GM19025 (cell line): ENCODE data around the gene ALDH3B1.

Experiments used
- ATAC-seq: cut with Tn5 transposase; IDR thresholded peaks from one replicate; pipeline ENCODE4 v1.9.1; 2021; ENCODE audit warnings: mild to moderate bottlenecking, low read depth, moderate library complexity; ENCODE audit not compliant: unreplicated experiment

Gene ALDH3B1

GRCh38 chr11:67996622-67997474 lies 13.3 kb upstream of the ALDH3B1 start:
- ATAC-seq: no peak

- no peak for ATAC-seq
These were observed 12.6 kb upstream of the ALDH3B1 start for GRCh38 chr11:67997475-67997921.

GRCh38 chr11:67998150-67999045 lies 11.7 kb upstream of the ALDH3B1 start:
- no peak for ATAC-seq

GRCh38 chr11:67999201-67999629 lies 10.9 kb upstream of the ALDH3B1 start:
- ATAC-seq: no peak

GRCh38 chr11:67999704-68000103 lies 10.4 kb upstream of the ALDH3B1 start:
- no peak for ATAC-seq

- peak; percentile 1 for ATAC-seq
These were observed 7.6 kb upstream of the ALDH3B1 start for GRCh38 chr11:68002575-68002937.

GRCh38 chr11:68002938-68003845 lies 6.9 kb upstream of the ALDH3B1 start:
- ATAC-seq: peak; percentile 39

GRCh38 chr11:68003846-68004550 lies 6.1 kb upstream of the ALDH3B1 start, which contains the start of gene UNC93B1:
Gene UNC93B1 (minus strand): TSS chr11:68004097. CDS start chr11:68004043, 54 bp downstream.
- peak; percentile 74 for ATAC-seq

- no peak for ATAC-seq
These were observed 5.4 kb upstream of the ALDH3B1 start for GRCh38 chr11:68004551-68005335.

- ATAC-seq: no peak
These were observed 3.4 kb upstream of the ALDH3B1 start for GRCh38 chr11:68006606-68007166.

- ATAC-seq: no peak
These were observed 2.4 kb upstream of the ALDH3B1 start for GRCh38 chr11:68007498-68008380.

GRCh38 chr11:68008381-68009337 lies 1.5 kb upstream of the ALDH3B1 start:
- ATAC-seq: no peak

GRCh38 chr11:68009391-68010089 lies 587 bp upstream of the ALDH3B1 start:
- ATAC-seq: no peak

- no peak for ATAC-seq
These were observed 1.2 kb downstream of the ALDH3B1 start for GRCh38 chr11:68011051-68011943.
